ENCODE measurements around the gene VSIG8.

- TF ChIP-seq EZH2 (IDR thresholded peaks at IDR 0.05; ENCODE audit: borderline replicate concordance, insufficient read depth, low read depth, low read length, poor library complexity, severe bottlenecking) (no peak), CTCF (IDR thresholded peaks at IDR 0.05) (no peak)
These were observed 26.7 kb upstream of the VSIG8 start for GRCh38 chr1:159889202-159889601.
